ENCODE data around the gene CACNA1A.

The CACNA1A gene

GRCh38 chr19:13294812-13295567, 211.3 kb downstream of the CACNA1A start:
- no peak overlapping the region for H3K4me3 ChIP-seq
- H3K27me3 ChIP-seq: no peaks in the 10 kb centered on the region
- no peak overlapping the region for H3K27ac ChIP-seq
- TF ChIP-seq Cebpa-rat (IDR thresholded peaks at IDR 0.05): no peak
- H4K20me1 ChIP-seq: no peaks in the 10 kb centered on the region
- no peaks in the 10 kb centered on the region for H3K36me3 ChIP-seq
- no peak overlapping the region for H3K9ac ChIP-seq
- no peak overlapping the region for H3K4me2 ChIP-seq
- peaks cover 0 to 7% (median 5%) of the 10 kb centered on the region in 10 experiments; a peak in 10 of 20 replicates for H3K4me1 ChIP-seq
- no peaks in the 10 kb centered on the region for H3K9me3 ChIP-seq (replicated peaks in 1 of 11)

GRCh38 chr19:13291913-13292312, 214.4 kb downstream of the CACNA1A start:
- Histone ChIP-seq H3K9ac (no peak overlapping the region), H3K27me3 (no peaks in the 10 kb centered on the region), H3K9me3 (replicated peaks in 1 of 11) (no peaks in the 10 kb centered on the region), H3K4me3 (no peak overlapping the region), H3K4me2 (no peak overlapping the region), H3K4me1 (peaks cover 0 to 7% (median 5%) of the 10 kb centered on the region in 10 experiments; a peak in 10 of 20 replicates), H4K20me1 (no peaks in the 10 kb centered on the region), H3K36me3 (no peaks in the 10 kb centered on the region), H3K27ac (no peak overlapping the region)
- TF ChIP-seq Cebpa-rat (IDR thresholded peaks at IDR 0.05): no peak

GRCh38 chr19:13290741-13291140, 215.5 kb downstream of the CACNA1A start:
- Histone ChIP-seq H3K9me3 (replicated peaks in 1 of 11) (no peaks in the 10 kb centered on the region), H3K27ac (no peak overlapping the region), H3K4me2 (peak overlapping the region in 4 of 11 experiments; percentile 29 to 38 (median 33); a peak in 6 of 22 replicates), H4K20me1 (no peaks in the 10 kb centered on the region), H3K36me3 (no peaks in the 10 kb centered on the region), H3K27me3 (no peaks in the 10 kb centered on the region), H3K4me3 (no peak overlapping the region), H3K4me1 (peaks cover 0 to 7% (median 5%) of the 10 kb centered on the region in 10 experiments; a peak in 10 of 20 replicates), H3K9ac (no peak overlapping the region)
- no peak for TF ChIP-seq Cebpa-rat (IDR thresholded peaks at IDR 0.05)

GRCh38 chr19:13289295-13289694, 217.0 kb downstream of the CACNA1A start:
- Histone ChIP-seq H3K36me3 (no peaks in the 10 kb centered on the region), H3K4me1 (peaks cover 0 to 16% (median 6%) of the 10 kb centered on the region in 10 experiments; a peak in 14 of 20 replicates), H3K9ac (no peak overlapping the region), H3K4me2 (no peak overlapping the region), H3K4me3 (no peak overlapping the region), H4K20me1 (no peaks in the 10 kb centered on the region), H3K27ac (no peak overlapping the region), H3K9me3 (replicated peaks in 1 of 11) (no peaks in the 10 kb centered on the region), H3K27me3 (no peaks in the 10 kb centered on the region)
- no peak for TF ChIP-seq Cebpa-rat (IDR thresholded peaks at IDR 0.05)

- no peak overlapping the region for H3K9ac ChIP-seq
- no peaks in the 10 kb centered on the region for H3K27me3 ChIP-seq
- H3K4me3 ChIP-seq: no peak overlapping the region
- H3K4me2 ChIP-seq: no peak overlapping the region
- TF ChIP-seq Cebpa-rat (IDR thresholded peaks at IDR 0.05): no peak
- peaks cover 14 to 31% (median 22%) of the 10 kb centered on the region in 10 experiments for H3K4me1 ChIP-seq
- H4K20me1 ChIP-seq: no peaks in the 10 kb centered on the region
- H3K36me3 ChIP-seq: no peaks in the 10 kb centered on the region
- no peaks in the 10 kb centered on the region for H3K9me3 ChIP-seq (replicated peaks in 1 of 11)
- no peak overlapping the region for H3K27ac ChIP-seq
These were observed 219.9 kb downstream of the CACNA1A start for GRCh38 chr19:13286195-13286985.

GRCh38 chr19:13284929-13285928, 221.1 kb downstream of the CACNA1A start:
- H3K27me3 ChIP-seq: no peaks in the 10 kb centered on the region
- H3K36me3 ChIP-seq: no peaks in the 10 kb centered on the region

GRCh38 chr19:13283871-13284270, 222.4 kb downstream of the CACNA1A start:
- Histone ChIP-seq H3K27ac (no peak overlapping the region), H3K4me2 (no peak overlapping the region), H3K36me3 (no peaks in the 10 kb centered on the region), H3K4me1 (peaks cover 18 to 29% (median 22%) of the 10 kb centered on the region in 10 experiments), H3K4me3 (no peak overlapping the region), H3K9ac (no peak overlapping the region), H3K27me3 (no peaks in the 10 kb centered on the region), H4K20me1 (no peaks in the 10 kb centered on the region), H3K9me3 (replicated peaks in 1 of 11) (no peaks in the 10 kb centered on the region)
- TF ChIP-seq Cebpa-rat (IDR thresholded peaks at IDR 0.05): no peak

More at GRCh38 chr19:13284929-13285928, 221.1 kb downstream of the CACNA1A start:
- H3K4me3 ChIP-seq: no peak overlapping the region
- no peak overlapping the region for H3K9ac ChIP-seq
- no peak overlapping the region for H3K27ac ChIP-seq
- H3K9me3 ChIP-seq (replicated peaks in 1 of 11): no peaks in the 10 kb centered on the region
- H4K20me1 ChIP-seq: no peaks in the 10 kb centered on the region
- peak overlapping the region in 4 of 11 experiments; percentile 11 to 57 (median 30); a peak in 4 of 22 replicates for H3K4me2 ChIP-seq
- no peak for TF ChIP-seq Cebpa-rat (IDR thresholded peaks at IDR 0.05)
- peaks cover 18 to 29% (median 22%) of the 10 kb centered on the region in 10 experiments for H3K4me1 ChIP-seq

GRCh38 chr19:13282486-13283065, 223.7 kb downstream of the CACNA1A start:
- H3K27me3 ChIP-seq: no peaks in the 10 kb centered on the region
- no peak overlapping the region for H3K27ac ChIP-seq
- H4K20me1 ChIP-seq: no peaks in the 10 kb centered on the region
- H3K9ac ChIP-seq: peak overlapping the region in 2 of 11 experiments; percentile 53 to 61; a peak in 2 of 22 replicates
- no peaks in the 10 kb centered on the region for H3K36me3 ChIP-seq
- H3K4me2 ChIP-seq: peak overlapping the region; percentile 71 to 94 (median 89); a peak in 20 of 22 replicates
- TF ChIP-seq Cebpa-rat (IDR thresholded peaks at IDR 0.05): no peak
- peaks cover 18 to 39% (median 25%) of the 10 kb centered on the region in 10 experiments for H3K4me1 ChIP-seq
- peak overlapping the region in 1 of 10 experiments; percentile 50; a peak in 1 of 20 replicates for H3K4me3 ChIP-seq
- H3K9me3 ChIP-seq (replicated peaks in 1 of 11): no peaks in the 10 kb centered on the region

Measured in BLaER1 treated with 17β-estradiol and CSF1 and Interleukin-3, amounts not matched to agents 10 nM and 100 nM (cell line).